Mucosa of descending colon (tissue), 3 donors: ENCODE measurements around the gene POU2F1. TPM values are rescaled to one million over a fixed set of nuclear protein-coding genes. Genes with fewer than 3 reads are reported as not detected.

ENCODE experiments used
- ATAC-seq: fragments of 200-7000 bp; cut with Tn5 transposase; one replicate; pipeline ENCODE4 v1.9.1; 2020; ENCODE audit warnings: mild to moderate bottlenecking, moderate library complexity
- DNase-seq, 3 donors: peaks; one replicate each; pipeline ENCODE4 v3.0.0-alpha.2; 2020
- H3K36me3 ChIP-seq: fragments of 200-600 bp; one replicate; pipeline ENCODE4 v1.8.0; 2021; ENCODE audit warnings: low read depth, mild to moderate bottlenecking
- H3K4me1 ChIP-seq: fragments of 200-600 bp; one replicate; pipeline ENCODE4 v1.8.0; 2021; ENCODE audit warnings: low read depth, mild to moderate bottlenecking
- H3K4me3 ChIP-seq: fragments of 200-600 bp; one replicate; pipeline ENCODE4 v1.8.0; 2021; ENCODE audit warnings: mild to moderate bottlenecking
- H3K9me3 ChIP-seq: fragments of 200-600 bp; one replicate; pipeline ENCODE4 v1.8.0; 2021; ENCODE audit warnings: mild to moderate bottlenecking
- intact Hi-C, 2 donors: fragments of 100-400 bp; cut with DNase I in 1 of 2; cut with micrococcal nuclease in 1 of 2; formaldehyde crosslinking; loops; one replicate each; pipeline versions ENCODE4 v1.11.0 to v1.11.1; 2022; cut with DNase I, micrococcal nuclease
- total RNA-seq, 3 donors: library from RNA; stranded (reverse); fragmentation: NEBNext Ultra II Directional in 2 of 3; extraction: Animal tissue kit (Norgen Biotek cat#: 25700) in 2 of 3; gene quantifications; one replicate each; pipeline versions ENCODE4 v1.2.1 to v1.2.4, GENCODE V29; 2021 to 2023
- TF ChIP-seq, protein P1 (sequence below): fragments of 200-600 bp; IDR thresholded peaks from one replicate; pipeline ENCODE4 v1.8.0; 2022; ENCODE audit warnings: antibody characterized with exemption, mild to moderate bottlenecking
- donor health status: DM: no; HTN: no; CAD: no; lungs with moderate emphysema.
- donor health status: DM: no; HTN: no; CAD: no.
- donor health status: DM: no; HTN: yes; CAD: no.

POU2F1 gene
- total RNA-seq, 3 donors from 2014 or later: 16.9 to 18.5 (median 18.0) TPM

DNA sequence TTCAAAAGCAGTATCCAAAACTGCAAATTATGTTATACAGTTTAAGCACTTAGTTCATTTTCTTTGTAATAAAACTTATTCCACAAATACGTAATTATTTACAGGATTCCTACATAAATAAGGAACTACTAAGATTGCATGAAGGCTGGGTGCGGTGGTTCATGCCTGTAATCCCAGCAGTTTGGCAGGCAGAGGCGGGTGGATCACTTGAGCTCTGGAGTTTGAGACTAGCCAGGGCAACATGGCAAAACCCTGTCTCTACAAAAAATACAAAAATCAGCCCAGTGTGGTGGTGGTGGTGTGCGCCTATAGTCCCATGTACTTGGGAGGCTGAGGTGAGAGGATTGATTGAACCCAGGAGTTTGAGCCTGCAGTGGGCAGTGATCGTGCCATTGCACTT, 69.3 kb downstream of the POU2F1 start:
- H3K36me3 ChIP-seq: no peaks in the 10 kb centered on the region
- H3K4me1 ChIP-seq: peaks cover 5% of the 10 kb centered on the region
- H3K9me3 ChIP-seq: no peaks in the 10 kb centered on the region
- no peak for DNase-seq
- no peak for ATAC-seq
- no peak overlapping the region for H3K4me3 ChIP-seq
- intact Hi-C loops: no loop called here
- TF ChIP-seq, protein P1, sequence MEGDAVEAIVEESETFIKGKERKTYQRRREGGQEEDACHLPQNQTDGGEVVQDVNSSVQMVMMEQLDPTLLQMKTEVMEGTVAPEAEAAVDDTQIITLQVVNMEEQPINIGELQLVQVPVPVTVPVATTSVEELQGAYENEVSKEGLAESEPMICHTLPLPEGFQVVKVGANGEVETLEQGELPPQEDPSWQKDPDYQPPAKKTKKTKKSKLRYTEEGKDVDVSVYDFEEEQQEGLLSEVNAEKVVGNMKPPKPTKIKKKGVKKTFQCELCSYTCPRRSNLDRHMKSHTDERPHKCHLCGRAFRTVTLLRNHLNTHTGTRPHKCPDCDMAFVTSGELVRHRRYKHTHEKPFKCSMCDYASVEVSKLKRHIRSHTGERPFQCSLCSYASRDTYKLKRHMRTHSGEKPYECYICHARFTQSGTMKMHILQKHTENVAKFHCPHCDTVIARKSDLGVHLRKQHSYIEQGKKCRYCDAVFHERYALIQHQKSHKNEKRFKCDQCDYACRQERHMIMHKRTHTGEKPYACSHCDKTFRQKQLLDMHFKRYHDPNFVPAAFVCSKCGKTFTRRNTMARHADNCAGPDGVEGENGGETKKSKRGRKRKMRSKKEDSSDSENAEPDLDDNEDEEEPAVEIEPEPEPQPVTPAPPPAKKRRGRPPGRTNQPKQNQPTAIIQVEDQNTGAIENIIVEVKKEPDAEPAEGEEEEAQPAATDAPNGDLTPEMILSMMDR: no peak

DNA sequence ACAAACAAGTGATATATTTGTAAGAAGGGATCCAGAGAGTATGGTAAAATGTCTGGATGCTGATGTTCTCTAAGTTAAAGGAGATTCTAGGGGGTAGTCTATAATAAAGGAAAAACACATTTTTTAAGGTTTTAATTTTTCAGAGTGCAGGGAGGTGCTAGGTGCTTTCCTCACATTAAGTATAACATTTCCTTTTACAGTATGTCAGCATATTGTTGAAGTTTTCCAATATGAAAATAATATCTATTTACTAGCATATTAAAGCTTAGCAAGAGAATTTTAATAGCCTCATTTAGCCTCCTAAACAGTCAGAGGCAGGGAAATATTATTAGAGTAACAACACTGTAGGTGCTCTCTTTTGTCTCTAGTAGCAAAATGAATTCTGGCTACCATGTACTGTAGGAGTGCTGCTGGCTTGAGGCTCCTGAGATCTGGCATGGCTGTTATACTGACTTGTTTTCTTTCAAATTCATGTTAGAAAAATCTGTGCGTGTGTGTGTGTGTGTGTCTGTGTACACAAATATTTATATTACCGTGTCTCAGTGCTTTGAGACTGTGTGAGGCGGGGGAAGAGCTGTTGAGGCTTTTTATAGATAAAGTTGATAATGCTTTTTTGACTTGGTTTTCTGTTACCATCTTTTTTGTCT, 71.0 kb downstream of the POU2F1 start:
- no peaks in the 10 kb centered on the region for H3K36me3 ChIP-seq
- no peaks in the 10 kb centered on the region for H3K9me3 ChIP-seq
- TF ChIP-seq, protein P1: no peak
- intact Hi-C loops: no loop called here
- no peak overlapping the region for H3K4me3 ChIP-seq
- ATAC-seq: no peak
- DNase-seq: no peak
- peaks cover 7% of the 10 kb centered on the region for H3K4me1 ChIP-seq

DNA sequence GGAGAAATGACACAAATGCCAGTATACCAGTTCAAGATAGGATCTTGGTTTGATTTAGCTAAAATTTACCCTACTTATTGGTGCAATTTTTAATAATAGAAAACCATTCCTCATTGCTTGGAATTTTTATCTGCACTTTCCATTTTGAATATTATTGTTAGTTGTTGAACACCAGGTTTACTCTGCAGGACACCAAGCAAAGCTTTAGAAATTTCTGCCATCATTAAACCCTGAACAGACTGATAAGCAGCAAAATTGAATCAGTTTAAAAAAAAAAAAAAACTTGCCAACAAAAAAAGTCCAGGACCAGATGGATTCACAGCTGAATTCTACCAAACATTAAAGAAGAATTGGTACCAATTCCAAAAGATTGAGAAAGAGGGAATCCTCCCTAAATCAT, 71.5 kb downstream of the POU2F1 start:
- no peak for ATAC-seq

DNA sequence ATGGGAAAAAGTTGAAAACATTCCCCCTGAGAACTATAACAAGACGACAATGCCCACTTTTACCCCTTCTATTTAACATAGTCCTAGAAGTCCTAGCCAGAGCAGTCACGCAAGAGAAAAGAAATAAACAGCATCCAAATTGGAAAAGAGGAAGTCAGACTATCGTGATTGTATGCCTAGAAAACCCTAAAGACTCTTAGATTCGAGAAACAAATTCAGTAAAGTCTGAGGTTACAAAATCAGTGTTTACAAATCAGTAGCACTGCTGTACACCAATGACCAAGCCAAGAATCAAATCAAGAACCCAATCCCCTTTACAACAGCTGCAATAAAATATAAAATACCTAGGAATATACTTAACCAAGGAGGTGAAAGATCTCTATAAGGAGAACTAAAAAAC, 72.4 kb downstream of the POU2F1 start:
- intact Hi-C loops: no loop called here
- Histone ChIP-seq H3K9me3 (no peaks in the 10 kb centered on the region), H3K4me1 (peaks cover 14% of the 10 kb centered on the region), H3K4me3 (no peak overlapping the region), H3K36me3 (no peaks in the 10 kb centered on the region)
- ATAC-seq: no peak
- DNase-seq: no peak
- TF ChIP-seq, protein P1: no peak

More for the DNA sequence above, 71.5 kb downstream of the POU2F1 start:
- intact Hi-C loops: no loop called here
- Histone ChIP-seq H3K9me3 (no peaks in the 10 kb centered on the region), H3K36me3 (no peaks in the 10 kb centered on the region), H3K4me3 (no peak overlapping the region), H3K4me1 (peaks cover 9% of the 10 kb centered on the region)
- TF ChIP-seq, protein P1: no peak
- no peak for DNase-seq

DNA sequence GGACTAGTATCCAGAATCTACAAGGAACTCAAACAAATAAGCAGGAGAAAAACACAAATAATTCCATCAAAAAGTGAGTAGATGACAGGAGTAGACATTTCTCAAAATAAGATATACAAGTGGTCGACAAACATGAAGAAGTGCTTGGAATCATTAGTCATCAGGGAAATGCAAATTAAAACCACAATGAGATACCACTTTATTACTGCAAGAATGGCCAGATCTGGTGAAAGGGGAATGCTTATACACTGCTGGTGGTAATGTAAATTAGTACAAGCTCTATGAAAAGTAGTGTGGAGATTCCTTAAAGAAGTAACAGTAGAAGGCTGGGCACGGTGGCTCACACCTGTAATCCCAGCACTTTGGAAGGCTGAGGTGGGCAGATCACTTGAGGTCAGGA, 73.8 kb downstream of the POU2F1 start:
- no peak for DNase-seq
- no peak for ATAC-seq
- no peaks in the 10 kb centered on the region for H3K36me3 ChIP-seq
- intact Hi-C loops: no loop called here
- TF ChIP-seq, protein P1: no peak
- no peaks in the 10 kb centered on the region for H3K9me3 ChIP-seq
- no peak overlapping the region for H3K4me3 ChIP-seq
- H3K4me1 ChIP-seq: peaks cover 14% of the 10 kb centered on the region
